NB4 (cell line): ENCODE measurements around the gene CAPN3.

Source experiments
- MYC ChIP-seq: IDR thresholded peaks from 2 replicates; pipeline ENCODE4 v1.6.1; 2011; ENCODE audit warnings: low read depth, low read length
- POLR2A ChIP-seq: IDR thresholded peaks from 2 replicates; pipeline ENCODE4 v1.6.1; 2011; ENCODE audit warnings: mild to moderate bottlenecking; ENCODE audit not compliant: insufficient read length; ENCODE audit errors: extremely low read depth
- TF ChIP-seq, protein P1 (sequence below): IDR thresholded peaks from one replicate; pipeline ENCODE4 v1.5.1; 2012; ENCODE audit warnings: low read depth, low read length
- TF ChIP-seq, protein P2 (sequence below): IDR thresholded peaks from 2 replicates; pipeline ENCODE4 v1.6.1; 2011; ENCODE audit warnings: low read depth, low read length

DNA sequence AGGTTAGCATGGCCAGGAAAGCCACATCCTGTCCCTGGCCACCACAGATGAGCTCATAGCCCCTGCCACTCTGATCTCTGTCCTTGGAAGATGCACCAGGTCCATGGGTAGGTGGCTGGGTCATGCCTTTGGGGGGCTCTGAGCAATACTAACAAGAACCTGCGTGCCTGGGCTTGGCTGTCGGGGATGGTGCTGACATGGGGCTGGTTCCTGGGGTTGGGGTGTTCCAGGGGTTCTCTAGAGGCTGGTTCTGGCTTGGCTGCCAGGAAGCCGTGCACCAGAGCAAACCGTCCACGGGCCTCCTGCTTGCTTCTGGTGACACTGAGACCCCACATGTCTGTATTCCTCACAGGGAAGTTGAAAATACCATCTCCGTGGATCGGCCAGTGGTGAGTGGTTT lies 44.1 kb downstream of the CAPN3 start:
- TF ChIP-seq, protein P1, sequence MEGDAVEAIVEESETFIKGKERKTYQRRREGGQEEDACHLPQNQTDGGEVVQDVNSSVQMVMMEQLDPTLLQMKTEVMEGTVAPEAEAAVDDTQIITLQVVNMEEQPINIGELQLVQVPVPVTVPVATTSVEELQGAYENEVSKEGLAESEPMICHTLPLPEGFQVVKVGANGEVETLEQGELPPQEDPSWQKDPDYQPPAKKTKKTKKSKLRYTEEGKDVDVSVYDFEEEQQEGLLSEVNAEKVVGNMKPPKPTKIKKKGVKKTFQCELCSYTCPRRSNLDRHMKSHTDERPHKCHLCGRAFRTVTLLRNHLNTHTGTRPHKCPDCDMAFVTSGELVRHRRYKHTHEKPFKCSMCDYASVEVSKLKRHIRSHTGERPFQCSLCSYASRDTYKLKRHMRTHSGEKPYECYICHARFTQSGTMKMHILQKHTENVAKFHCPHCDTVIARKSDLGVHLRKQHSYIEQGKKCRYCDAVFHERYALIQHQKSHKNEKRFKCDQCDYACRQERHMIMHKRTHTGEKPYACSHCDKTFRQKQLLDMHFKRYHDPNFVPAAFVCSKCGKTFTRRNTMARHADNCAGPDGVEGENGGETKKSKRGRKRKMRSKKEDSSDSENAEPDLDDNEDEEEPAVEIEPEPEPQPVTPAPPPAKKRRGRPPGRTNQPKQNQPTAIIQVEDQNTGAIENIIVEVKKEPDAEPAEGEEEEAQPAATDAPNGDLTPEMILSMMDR = no peak
- TF ChIP-seq POLR2A (no peak), MYC (no peak)
- TF ChIP-seq, protein P2, sequence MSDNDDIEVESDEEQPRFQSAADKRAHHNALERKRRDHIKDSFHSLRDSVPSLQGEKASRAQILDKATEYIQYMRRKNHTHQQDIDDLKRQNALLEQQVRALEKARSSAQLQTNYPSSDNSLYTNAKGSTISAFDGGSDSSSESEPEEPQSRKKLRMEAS = no peak
